ENCODE measurements around the gene LPP.

GRCh38 chr3:188283347-188283746, 129.4 kb downstream of the LPP start:
- TF ChIP-seq GATA2 (IDR thresholded peaks at IDR 0.05; ENCODE audit: low read depth, low read length) (no peak), GATA3 (IDR thresholded peaks at IDR 0.05; ENCODE audit: low read depth, low read length) (no peak)

All from SH-SY5Y (cell line).